GM18907 (cell line): ENCODE data around the gene ELOVL1.
A peak's percentile ranks its signal among the peaks of the same experiment; 100 is the strongest.
"Not testable (repeated sequence)": the region's sequence is repeated elsewhere in the genome, so short reads cannot be mapped to it uniquely, and the experiment has no call there.

ENCODE experiments used
- ATAC-seq: cut with Tn5 transposase; IDR thresholded peaks from one replicate; pipeline ENCODE4 v1.9.1; 2021; ENCODE audit warnings: mild to moderate bottlenecking, moderate library complexity; ENCODE audit not compliant: unreplicated experiment

ELOVL1 gene

GRCh38 chr1:43382027-43382779 is 14.4 kb upstream of the ELOVL1 start:
- no peak for ATAC-seq

GRCh38 chr1:43381612-43382011 is 13.8 kb upstream of the ELOVL1 start:
- ATAC-seq: no peak

- ATAC-seq: no peak
These were observed 11.7 kb upstream of the ELOVL1 start for GRCh38 chr1:43379476-43379875.

- no peak for ATAC-seq
These were observed 10.0 kb upstream of the ELOVL1 start for GRCh38 chr1:43377831-43378230.

- no peak for ATAC-seq
These were observed 9.0 kb upstream of the ELOVL1 start for GRCh38 chr1:43376723-43377235.

GRCh38 chr1:43373066-43373940 is 5.5 kb upstream of the ELOVL1 start:
- no peak for ATAC-seq

- no peak for ATAC-seq
These were observed 4.4 kb upstream of the ELOVL1 start for GRCh38 chr1:43372172-43372571.

- no peak for ATAC-seq
These were observed 2.8 kb upstream of the ELOVL1 start for GRCh38 chr1:43370564-43370963.

- not testable (repeated sequence) for ATAC-seq
These were observed 2.0 kb upstream of the ELOVL1 start for GRCh38 chr1:43369779-43370178.

GRCh38 chr1:43368646-43369020 is 822 bp upstream of the ELOVL1 start:
- ATAC-seq: no peak

- peak; percentile 50 for ATAC-seq
These were observed 546 bp downstream of the ELOVL1 start for GRCh38 chr1:43367026-43367903.

GRCh38 chr1:43366601-43367025 is 1.2 kb downstream of the ELOVL1 start:
- ATAC-seq: no peak

GRCh38 chr1:43366179-43366578 is 1.6 kb downstream of the ELOVL1 start:
- ATAC-seq: no peak

GRCh38 chr1:43365678-43366077 is 2.1 kb downstream of the ELOVL1 start:
- no peak for ATAC-seq

- no peak for ATAC-seq
These were observed 3.8 kb downstream of the ELOVL1 start for GRCh38 chr1:43363935-43364525.

GRCh38 chr1:43363283-43363934 is 4.4 kb downstream of the ELOVL1 start:
- ATAC-seq: no peak

- ATAC-seq: no peak
These were observed 7.2 kb downstream of the ELOVL1 start for GRCh38 chr1:43360616-43361015.

- no peak for ATAC-seq
These were observed 8.1 kb downstream of the ELOVL1 start for GRCh38 chr1:43359696-43360095.

- peak; percentile 92 for ATAC-seq
These were observed 8.8 kb downstream of the ELOVL1 start, which contains the start of gene CDC20 for GRCh38 chr1:43358746-43359693. Gene CDC20, plus strand, starts transcription at chr1:43358981. Its CDS starts 235 bp downstream, at chr1:43359216.
